Mesendoderm (in vitro differentiated cells): ENCODE results near the gene ADI1.
"Not testable (repeated sequence)": the region's sequence is repeated elsewhere in the genome, so short reads cannot be mapped to it uniquely, and the experiment has no call there.

Experiments
- DNase-seq: peaks from one replicate; pipeline ENCODE4 v3.0.0; 2013
- H2AK5ac ChIP-seq: 2 replicates; pipeline ENCODE4 v1.6.1; 2013; ENCODE audit warnings: low read length, inconsistent platforms
- H2BK120ac ChIP-seq: 2 replicates; pipeline ENCODE4 v1.6.1; 2013; ENCODE audit warnings: low read depth, mild to moderate bottlenecking, low read length, moderate library complexity, mixed read lengths
- H2BK15ac ChIP-seq: replicated peaks from 2 replicates; pipeline ENCODE4 v1.6.1; 2013; ENCODE audit warnings: low read depth, mild to moderate bottlenecking, moderate library complexity
- H2BK5ac ChIP-seq: 2 replicates; pipeline ENCODE4 v1.6.1; 2013; ENCODE audit warnings: low read length, inconsistent platforms
- H3K18ac ChIP-seq: 2 replicates; pipeline ENCODE4 v1.6.1; 2013; ENCODE audit warnings: mild to moderate bottlenecking, low read length, mixed read lengths
- H3K23ac ChIP-seq: one replicate; pipeline ENCODE4 v1.6.1; 2013; ENCODE audit warnings: low read length
- H3K27ac ChIP-seq: 2 replicates; pipeline ENCODE4 v1.5.1; 2013; ENCODE audit warnings: low read depth, mild to moderate bottlenecking, inconsistent platforms, low read length, moderate library complexity
- H3K27me3 ChIP-seq: 2 replicates; pipeline ENCODE4 v1.6.1; 2013; ENCODE audit warnings: low read length, control low read depth, mild to moderate bottlenecking, inconsistent platforms; ENCODE audit not compliant: insufficient read depth, poor library complexity
- H3K36me3 ChIP-seq: 2 replicates; pipeline ENCODE4 v1.6.1; 2013; ENCODE audit warnings: low read length, inconsistent platforms; ENCODE audit not compliant: control insufficient read depth, insufficient read depth
- H3K4ac ChIP-seq: one replicate; pipeline ENCODE4 v1.6.1; 2013; ENCODE audit warnings: low read depth, mild to moderate bottlenecking, low read length, moderate library complexity
- H3K4me1 ChIP-seq: 2 replicates; pipeline ENCODE4 v1.6.1; 2013; ENCODE audit warnings: low read depth, low read length, inconsistent platforms; ENCODE audit not compliant: control insufficient read depth
- H3K4me2 ChIP-seq: 2 replicates; pipeline ENCODE4 v1.6.1; 2013; ENCODE audit warnings: low read length
- H3K4me3 ChIP-seq: 2 replicates; pipeline ENCODE4 v1.5.1; 2013; ENCODE audit warnings: mild to moderate bottlenecking, low read length
- H3K56ac ChIP-seq: one replicate; pipeline ENCODE4 v1.6.1; 2013; ENCODE audit warnings: low read length
- H3K79me1 ChIP-seq: 2 replicates; pipeline ENCODE4 v1.6.1; 2013; ENCODE audit warnings: low read length, inconsistent platforms
- H3K79me2 ChIP-seq: 2 replicates; pipeline ENCODE4 v1.6.1; 2013; ENCODE audit warnings: mild to moderate bottlenecking, low read length; ENCODE audit not compliant: control insufficient read depth, insufficient read depth
- H3K9ac ChIP-seq: 2 replicates; pipeline ENCODE4 v1.6.1; 2013; ENCODE audit warnings: low read length, inconsistent platforms
- H4K5ac ChIP-seq: one replicate; pipeline ENCODE4 v1.6.1; 2013; ENCODE audit warnings: low read length
- H4K8ac ChIP-seq: one replicate; pipeline ENCODE4 v1.6.1; 2013; ENCODE audit warnings: low read depth, mild to moderate bottlenecking, control low read depth, low read length, moderate library complexity
- WGBS: extraction: QIAGEN DNeasy Blood & Tissue Kit; methylation state at CpG from one replicate; pipeline ENCODE4 v1.1.7; 2013; ENCODE audit warnings: low lambda C conversion rate, missing lambda C conversion rate; ENCODE audit not compliant: insufficient coverage; ENCODE audit errors: extremely low coverage; 5-methylcytosine and 5-hydroxymethylcytosine counted together

Gene ADI1

GRCh38 chr2:3496708-3497080, 22.6 kb downstream of the ADI1 start:
- H3K4me3 ChIP-seq, H3K9ac ChIP-seq, H3K4me1 ChIP-seq, H3K79me1 ChIP-seq, H3K4me2 ChIP-seq, H4K8ac ChIP-seq, H3K79me2 ChIP-seq, H2AK5ac ChIP-seq, H2BK5ac ChIP-seq, H3K27me3 ChIP-seq, H3K4ac ChIP-seq, H3K27ac ChIP-seq, H2BK120ac ChIP-seq, H2BK15ac ChIP-seq, DNase-seq, H3K23ac ChIP-seq, H3K56ac ChIP-seq, H3K18ac ChIP-seq, H3K36me3 ChIP-seq, H4K5ac ChIP-seq: not testable (repeated sequence)
- WGBS, result no CpG with 5 or more reads among the region's 15 CpGs

- Histone ChIP-seq H3K27ac (no peak overlapping the region), H3K18ac (no peak overlapping the region), H3K9ac (no peak overlapping the region), H3K23ac (no peak overlapping the region), H2AK5ac (no peak overlapping the region), H3K27me3 (no peaks in the 10 kb centered on the region), H2BK15ac (no peak overlapping the region), H3K4me1 (no peaks in the 10 kb centered on the region), H3K79me2 (no peaks in the 10 kb centered on the region), H3K4ac (no peak overlapping the region), H3K56ac (no peak overlapping the region), H2BK5ac (no peak overlapping the region), H2BK120ac (no peak overlapping the region), H3K36me3 (no peaks in the 10 kb centered on the region), H3K79me1 (no peaks in the 10 kb centered on the region), H3K4me3 (no peak overlapping the region), H4K5ac (no peak overlapping the region), H3K4me2 (no peak overlapping the region), H4K8ac (no peak overlapping the region)
- WGBS, result no CpG with 5 or more reads among the region's 13 CpGs
- DNase-seq, result no peak
Observed at GRCh38 chr2:3494984-3495666, 24.2 kb downstream of the ADI1 start.

GRCh38 chr2:3493615-3494007, 25.7 kb downstream of the ADI1 start:
- Histone ChIP-seq H3K4me3 (no peak overlapping the region), H3K23ac (no peak overlapping the region), H3K27ac (no peak overlapping the region), H3K4me2 (no peak overlapping the region), H3K4me1 (no peaks in the 10 kb centered on the region), H3K27me3 (no peaks in the 10 kb centered on the region), H2BK5ac (no peak overlapping the region), H3K79me2 (no peaks in the 10 kb centered on the region), H4K8ac (no peak overlapping the region), H3K9ac (no peak overlapping the region), H3K36me3 (no peaks in the 10 kb centered on the region), H3K4ac (no peak overlapping the region), H3K79me1 (no peaks in the 10 kb centered on the region), H3K18ac (no peak overlapping the region), H2BK120ac (no peak overlapping the region), H3K56ac (no peak overlapping the region), H4K5ac (no peak overlapping the region), H2AK5ac (no peak overlapping the region), H2BK15ac (no peak overlapping the region)
- DNase-seq, result peak; percentile 56
- WGBS, result no CpG with 5 or more reads among the region's 10 CpGs

GRCh38 chr2:3492951-3493614, 26.2 kb downstream of the ADI1 start:
- Histone ChIP-seq H3K56ac (no peak overlapping the region), H4K8ac (no peak overlapping the region), H3K27me3 (no peaks in the 10 kb centered on the region), H3K36me3 (no peaks in the 10 kb centered on the region), H4K5ac (no peak overlapping the region), H2BK15ac (no peak overlapping the region), H2BK120ac (no peak overlapping the region), H3K79me1 (no peaks in the 10 kb centered on the region), H2AK5ac (no peak overlapping the region), H3K4me2 (no peak overlapping the region), H3K18ac (no peak overlapping the region), H3K9ac (no peak overlapping the region), H3K27ac (no peak overlapping the region), H3K4me1 (no peaks in the 10 kb centered on the region), H3K79me2 (no peaks in the 10 kb centered on the region), H3K4ac (no peak overlapping the region), H3K4me3 (no peak overlapping the region), H3K23ac (no peak overlapping the region), H2BK5ac (no peak overlapping the region)
- DNase-seq, result no peak
- no CpG with 5 or more reads among the region's 29 CpGs for WGBS

GRCh38 chr2:3492475-3492787, 26.9 kb downstream of the ADI1 start:
- H2BK15ac ChIP-seq, H3K23ac ChIP-seq, H3K4me2 ChIP-seq, H3K9ac ChIP-seq, H3K79me1 ChIP-seq, H3K18ac ChIP-seq, H2BK120ac ChIP-seq, H4K5ac ChIP-seq, H3K4me3 ChIP-seq, H4K8ac ChIP-seq, H3K56ac ChIP-seq, H2AK5ac ChIP-seq, H3K79me2 ChIP-seq, H3K27me3 ChIP-seq, H3K4ac ChIP-seq, H3K36me3 ChIP-seq, DNase-seq, H3K27ac ChIP-seq, H2BK5ac ChIP-seq, H3K4me1 ChIP-seq: not testable (repeated sequence)
- no CpG with 5 or more reads among the region's 12 CpGs for WGBS
